ENCODE measurements around the gene NRG3.
A peak's percentile ranks its signal among the peaks of the same experiment; 100 is the strongest.

Gene NRG3

DNA sequence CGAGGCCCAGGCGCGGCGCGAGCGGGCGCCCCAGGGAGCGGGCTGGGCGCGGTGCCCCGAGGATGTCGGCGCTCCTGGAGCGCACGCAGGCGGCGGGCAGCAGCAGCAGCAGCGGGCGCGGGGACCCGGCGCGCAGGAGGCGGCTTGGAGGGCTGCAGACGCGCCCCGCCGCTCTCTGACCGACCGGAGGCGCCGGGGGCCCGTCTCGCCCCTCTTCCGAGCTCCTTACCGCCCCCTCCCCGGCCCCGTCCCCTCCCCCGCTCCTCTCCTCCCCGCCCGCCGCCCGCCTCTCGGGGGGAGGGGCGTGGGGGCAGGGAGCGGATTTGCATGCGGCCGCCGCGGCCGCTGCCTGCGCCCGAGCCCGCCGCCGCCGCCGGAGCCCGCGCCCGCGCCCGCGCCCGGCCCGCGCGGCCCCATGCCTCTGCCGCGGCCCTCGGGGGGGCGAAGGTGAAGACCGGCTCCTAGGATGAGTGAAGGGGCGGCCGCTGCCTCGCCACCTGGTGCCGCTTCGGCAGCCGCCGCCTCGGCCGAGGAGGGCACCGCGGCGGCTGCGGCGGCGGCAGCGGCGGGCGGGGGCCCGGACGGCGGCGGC, at the start of gene NRG3:
Gene NRG3 (plus strand): TSS at position 320 of the 592 bp plus-strand sequence.
- DNase-seq, result peak; percentile 3

DNA sequence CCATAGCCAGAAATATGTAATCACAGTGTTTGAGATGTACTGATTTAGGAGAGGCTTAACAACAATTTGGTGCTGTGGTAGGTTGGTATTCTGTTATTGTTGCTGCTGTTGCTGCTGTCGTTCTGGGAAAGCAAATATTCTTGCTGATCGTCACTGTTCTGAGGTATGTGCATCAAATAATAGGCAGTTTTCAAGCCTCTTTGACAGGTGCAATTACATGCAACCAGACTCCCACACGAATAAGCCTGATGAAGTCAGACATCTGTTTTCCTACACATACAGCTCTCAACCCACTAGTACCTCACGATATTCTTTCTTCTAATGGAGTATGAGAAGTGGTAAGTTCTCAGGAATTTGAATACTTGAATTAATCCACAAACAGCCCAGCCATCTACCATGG, 46.7 kb upstream of the NRG3 start:
- DNase-seq, result no peak

DNA sequence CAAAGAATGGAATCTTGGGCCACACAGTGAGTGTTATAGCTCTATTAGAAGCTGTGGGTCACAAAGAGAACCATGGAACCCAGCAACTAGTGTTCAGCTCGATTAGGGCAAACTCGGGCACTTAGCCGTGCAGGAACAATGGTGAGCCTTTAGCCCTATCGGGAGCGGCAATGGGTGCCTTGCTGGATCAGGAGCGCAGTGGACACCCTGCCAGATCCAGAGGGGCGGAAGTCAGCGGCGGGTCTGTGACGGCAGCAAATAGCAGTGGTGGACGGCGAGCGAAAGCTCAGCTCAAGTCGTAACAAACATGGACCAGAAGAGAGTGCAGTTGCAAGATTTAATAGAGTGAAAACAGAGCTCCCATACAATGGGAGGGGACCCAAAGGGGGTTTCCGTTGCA, 43.9 kb upstream of the NRG3 start:
- DNase-seq, result no peak

- DNase-seq, result peak; percentile 4
These were observed 36.0 kb upstream of the NRG3 start for GRCh38 chr10:81838950-81839349.

DNA sequence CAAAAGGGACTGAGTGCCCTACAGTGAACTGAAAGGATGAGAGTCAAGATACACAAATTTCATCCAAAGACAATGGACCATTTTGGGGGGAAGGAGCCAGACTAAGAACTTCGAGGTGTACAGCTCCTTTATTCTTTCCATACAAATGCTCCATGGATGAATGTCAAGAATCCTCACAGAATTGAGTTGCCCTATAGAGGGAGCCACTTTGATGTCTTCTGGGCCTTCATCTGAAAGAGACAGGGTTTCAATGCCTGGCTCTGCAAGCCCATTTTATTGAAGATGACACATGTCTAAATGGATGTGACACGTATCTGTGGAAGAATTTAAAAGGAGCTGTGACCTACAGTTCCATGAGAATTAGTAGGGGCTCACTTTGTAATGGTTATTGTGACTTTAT, 32.0 kb upstream of the NRG3 start:
- DNase-seq, result no peak

GRCh38 chr10:81847675-81848074, 27.3 kb upstream of the NRG3 start:
- DNase-seq, result no peak

GRCh38 chr10:81848514-81848913, 26.5 kb upstream of the NRG3 start:
- DNase-seq, result no peak

DNA sequence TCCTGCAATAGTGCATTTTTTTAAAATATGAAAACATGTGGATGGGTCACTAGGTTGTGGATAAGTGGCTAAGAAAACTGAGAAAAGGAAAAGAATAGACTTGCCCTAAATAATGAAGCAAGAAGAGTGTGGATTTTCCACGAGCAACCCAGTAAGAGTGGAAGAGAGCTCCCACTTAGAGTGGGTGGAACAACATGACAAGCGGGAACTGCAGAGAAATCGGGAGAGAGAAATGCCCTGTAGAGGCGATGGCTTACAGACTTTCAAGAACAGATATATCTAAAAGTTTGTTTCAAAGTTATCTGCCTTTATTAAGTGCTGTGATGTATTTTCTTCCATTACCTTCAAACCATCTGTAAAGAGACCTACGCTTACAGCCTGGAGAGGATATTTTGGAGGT, 26.1 kb upstream of the NRG3 start:
- DNase-seq, result no peak

DNA sequence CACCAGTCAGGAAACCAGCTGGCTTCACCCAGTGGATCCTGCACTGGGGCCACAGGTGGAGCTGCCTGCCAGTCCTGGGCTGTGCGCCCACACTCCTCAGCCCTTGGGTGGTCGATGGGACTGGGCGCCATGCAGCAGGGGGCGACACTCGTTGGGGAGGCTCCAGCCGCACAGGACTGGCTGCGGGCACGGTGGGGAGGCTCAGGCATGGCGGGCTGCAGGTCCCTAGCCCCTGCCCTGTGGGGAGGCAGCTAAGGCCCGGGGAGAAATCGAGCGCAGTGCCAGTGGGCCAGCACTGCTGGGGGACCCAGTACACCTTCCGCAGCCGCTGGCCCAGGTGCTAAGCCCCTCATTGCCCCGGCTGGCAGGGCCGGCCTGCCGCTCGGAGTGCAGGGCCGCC, 12.4 kb upstream of the NRG3 start:
- DNase-seq, result no peak

- no peak for DNase-seq
These were observed 11.2 kb upstream of the NRG3 start for GRCh38 chr10:81863771-81864170.

- DNase-seq, result no peak
These were observed 9.4 kb upstream of the NRG3 start for GRCh38 chr10:81865581-81865980.

GRCh38 chr10:81866753-81867152, 8.2 kb upstream of the NRG3 start:
- DNase-seq, result peak; percentile 4

- no peak for DNase-seq
These were observed 4.5 kb upstream of the NRG3 start for GRCh38 chr10:81870472-81870871.

- no peak for DNase-seq
These were observed 3.4 kb upstream of the NRG3 start for GRCh38 chr10:81871558-81871957.

DNA sequence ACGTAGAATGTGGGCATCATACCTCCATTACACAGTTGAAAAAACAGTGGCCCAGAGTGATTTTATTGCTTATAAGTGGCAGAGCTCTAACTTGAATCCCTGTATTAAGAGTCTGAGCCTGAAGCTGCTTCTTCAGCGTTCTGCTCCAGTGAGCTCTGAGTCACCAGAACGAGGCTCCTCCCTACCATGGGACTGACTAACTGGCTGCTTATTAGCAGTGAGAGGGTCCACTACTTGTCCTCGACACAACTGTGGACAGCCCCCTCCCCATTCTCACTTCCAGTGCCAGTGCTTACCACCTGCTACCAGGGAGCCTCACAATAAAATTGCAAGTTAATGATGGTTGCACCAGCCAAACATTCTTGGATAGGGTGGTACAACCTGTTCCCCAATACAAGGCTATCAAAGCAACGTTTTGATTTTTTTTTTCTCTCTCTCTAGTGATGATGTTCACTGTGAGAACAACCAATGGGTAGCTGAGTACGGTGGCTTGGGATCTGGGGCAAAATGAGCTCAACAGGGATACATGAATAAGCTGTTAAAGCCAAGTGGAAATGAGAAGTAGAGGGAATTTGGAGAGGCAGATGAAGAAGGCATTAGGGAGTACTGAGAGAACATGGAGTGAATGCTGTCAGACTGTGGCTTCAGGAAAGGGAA, 2.7 kb upstream of the NRG3 start:
- DNase-seq, result no peak

GRCh38 chr10:81873231-81873931, 1.6 kb upstream of the NRG3 start:
- no peak for DNase-seq

DNA sequence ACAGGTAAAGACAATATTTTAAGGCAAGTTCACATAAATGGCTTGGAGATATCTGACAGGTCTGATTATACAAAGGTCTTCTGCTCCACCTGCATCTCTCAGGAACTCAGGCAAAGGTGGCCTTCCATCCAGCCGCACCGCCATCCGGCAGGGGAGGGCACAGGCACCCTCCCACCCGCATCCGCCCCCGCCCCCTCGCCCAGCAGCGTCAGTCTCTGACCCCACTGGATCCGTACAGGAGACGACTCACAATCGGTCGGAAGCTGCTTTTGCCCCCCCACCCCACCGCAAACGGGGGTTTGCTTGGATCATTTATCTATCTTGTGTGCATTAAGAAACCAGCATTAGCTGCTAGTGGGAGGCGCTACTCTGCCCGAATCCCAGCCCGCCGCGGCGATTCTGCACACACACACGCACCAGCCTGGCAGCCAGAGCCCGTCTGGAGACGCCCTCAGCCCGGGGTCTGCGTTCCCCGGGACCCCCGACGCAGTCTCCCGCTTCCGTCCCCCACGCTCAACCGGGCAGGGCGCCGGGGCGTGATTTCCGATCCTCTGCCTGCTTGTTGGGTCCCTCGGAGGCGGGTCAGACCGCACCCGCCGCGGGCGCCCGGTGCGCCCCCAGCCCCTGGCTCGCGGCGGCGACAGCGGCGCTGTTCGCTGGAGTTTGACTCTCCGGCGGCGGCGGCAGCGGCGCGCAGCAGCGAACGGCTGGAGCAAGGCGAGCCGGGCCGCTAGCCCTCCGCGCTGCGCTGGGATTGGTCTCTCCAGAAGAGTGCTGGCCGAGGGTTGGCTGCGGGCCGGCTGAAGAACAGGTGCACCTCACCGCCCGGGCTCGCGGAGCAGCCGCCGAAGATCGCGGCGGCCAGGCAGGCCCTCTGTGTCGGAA, 820 bp upstream of the NRG3 start:
- peak; percentile 38 for DNase-seq

- no peak for DNase-seq
These were observed 666 bp downstream of the NRG3 start for GRCh38 chr10:81875467-81876252.

DNA sequence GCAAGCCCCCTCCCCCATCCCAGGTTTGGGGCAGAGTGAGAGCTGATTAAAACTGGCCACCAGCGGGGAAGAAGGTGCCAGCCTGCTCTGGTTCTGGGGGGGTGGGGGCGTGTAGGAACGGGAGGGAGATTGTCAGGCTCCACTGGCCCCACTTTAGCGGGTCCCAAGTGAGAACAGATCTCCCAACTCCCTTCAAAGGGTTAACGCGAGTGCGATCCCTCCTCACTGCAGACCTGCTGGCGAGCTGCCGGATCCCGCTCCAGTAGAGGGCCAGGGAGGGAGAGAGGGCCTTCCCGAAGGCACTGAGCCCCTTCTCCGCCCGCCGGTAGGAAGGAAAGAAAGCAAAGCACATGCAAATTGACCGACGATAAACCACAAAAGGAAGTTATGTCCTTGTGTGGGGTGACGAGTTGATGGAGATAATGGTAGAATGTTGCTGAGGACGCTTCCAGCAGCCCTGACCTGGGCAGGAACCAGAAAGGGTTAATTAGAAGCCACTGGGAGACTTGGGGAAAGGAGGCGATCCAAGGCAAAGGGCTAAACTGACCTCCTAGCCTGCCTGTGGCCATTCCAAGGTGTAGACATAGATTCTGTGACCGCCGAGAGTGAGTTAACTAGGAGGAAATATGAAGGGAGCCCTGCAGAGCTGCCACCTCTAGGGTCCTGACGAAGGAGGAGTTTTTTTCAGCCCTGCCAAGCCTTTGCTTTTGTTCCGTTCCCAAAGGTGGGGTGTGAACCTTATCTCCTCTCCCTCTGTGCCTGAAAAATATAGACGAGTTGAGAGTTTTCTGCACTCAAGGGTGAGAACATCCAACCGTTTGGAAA, 1.5 kb downstream of the NRG3 start:
- DNase-seq, result peak; percentile 17

GRCh38 chr10:81877596-81877995, 2.6 kb downstream of the NRG3 start:
- DNase-seq, result no peak

DNA sequence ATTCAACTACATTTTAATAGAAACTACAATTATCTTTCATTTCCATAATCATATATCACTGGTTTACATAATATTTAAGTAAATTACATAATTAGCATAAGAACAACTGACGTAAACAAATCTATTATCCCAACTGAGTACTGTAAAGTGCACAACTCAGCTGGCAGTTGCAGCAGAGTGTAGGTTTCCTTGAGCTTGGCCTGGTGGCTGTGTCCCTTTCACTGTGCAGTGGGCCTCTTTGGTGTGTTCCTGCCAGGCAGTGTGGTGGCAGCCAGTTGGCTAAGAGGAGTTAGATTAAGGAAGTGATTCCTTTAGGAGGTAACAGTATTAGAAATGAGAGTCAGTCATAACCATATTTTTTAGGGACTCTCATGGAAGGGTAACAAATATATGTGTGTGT, 7.0 kb downstream of the NRG3 start:
- no peak for DNase-seq

- no peak for DNase-seq
These were observed 9.9 kb downstream of the NRG3 start for GRCh38 chr10:81884856-81885255.

Measured in hematopoietic multipotent progenitor cell treated with erythropoietin and hydrocortisone succinate and interleukin-3 and kit ligand, for 4 days (in vitro differentiated cells).